Activated CD4-positive, alpha-beta T cell treated with anti-CD3 and anti-CD28 coated beads for 48 hours (primary cell): Measurements from ENCODE around the gene CFI.
"Not testable (repeated sequence)": the region's sequence is repeated elsewhere in the genome, so short reads cannot be mapped to it uniquely, and the experiment has no call there.

Experiments used
- DNase-seq: peaks from one replicate; pipeline ENCODE4 v3.0.0-alpha.2; 2020

CFI gene

DNA sequence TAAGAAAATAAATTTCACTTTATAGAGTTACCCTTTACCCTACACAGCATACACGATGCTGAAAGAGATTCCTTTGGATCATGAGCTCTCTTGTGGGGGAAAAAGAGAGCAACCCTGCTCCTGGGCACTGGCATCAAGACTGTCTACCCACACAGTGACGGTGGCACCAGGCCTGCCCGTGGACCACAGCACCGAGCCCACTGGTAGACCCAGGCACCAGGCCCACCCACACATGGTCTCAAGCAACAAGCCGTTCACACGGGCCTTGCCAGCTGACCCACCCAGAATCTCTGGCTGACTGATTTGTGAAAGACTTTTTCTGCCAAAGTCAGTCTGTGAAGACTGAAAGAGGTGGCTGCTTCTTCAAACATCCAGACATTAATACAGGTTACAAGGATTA lies 6.7 kb downstream of the CFI start:
- no peak for DNase-seq

DNA sequence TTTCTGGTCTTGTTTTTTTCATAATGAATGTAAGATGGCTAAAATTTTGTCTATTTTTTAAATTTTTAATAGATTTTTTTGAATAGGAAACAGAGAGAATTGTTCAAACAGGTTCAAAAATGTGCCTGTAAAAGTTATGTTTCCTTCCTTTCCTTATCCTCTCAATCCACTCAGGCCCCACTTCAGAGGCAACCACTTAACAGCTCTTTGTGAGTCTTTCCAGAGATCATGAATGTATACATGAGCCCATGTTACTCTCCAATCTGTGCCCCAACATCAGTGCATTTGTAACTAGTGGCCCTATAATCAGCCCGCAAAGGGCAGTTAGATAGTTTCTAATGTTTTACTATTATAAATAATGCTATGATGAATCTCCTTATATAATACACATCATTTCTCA lies 14.0 kb downstream of the CFI start:
- DNase-seq: no peak

GRCh38 chr4:109786846-109787245 lies 15.0 kb downstream of the CFI start:
- no peak for DNase-seq

- DNase-seq: not testable (repeated sequence)
Observed at GRCh38 chr4:109782092-109782491, 19.7 kb downstream of the CFI start.

DNA sequence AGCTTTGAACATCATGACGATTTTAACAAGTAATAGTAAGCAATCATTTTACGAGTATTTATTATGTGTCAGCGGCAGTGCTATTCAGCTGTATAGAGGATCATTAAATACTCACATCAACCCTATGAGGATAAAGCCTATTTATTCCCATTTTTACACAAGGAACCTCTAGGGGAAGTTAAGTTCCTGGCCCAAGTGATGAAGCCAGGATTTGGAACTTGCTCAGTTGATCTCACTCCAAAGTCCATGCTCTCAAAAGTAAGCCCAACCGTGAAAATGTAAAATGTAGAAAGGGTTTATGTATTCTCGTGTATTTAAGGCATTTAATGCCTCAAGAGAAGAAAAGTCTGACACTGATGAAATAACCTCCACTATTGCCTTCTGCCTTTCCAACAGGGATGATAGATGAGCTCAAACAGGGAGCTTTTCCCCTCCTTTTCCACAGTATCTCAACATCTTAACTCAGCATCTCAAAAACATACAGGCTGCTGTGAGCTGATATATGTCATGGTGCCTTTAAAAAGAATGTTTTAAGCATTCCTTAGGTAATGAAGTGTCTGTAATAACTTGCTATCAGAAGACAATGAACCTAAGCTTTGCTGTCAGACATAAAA lies 36.9 kb downstream of the CFI start:
- DNase-seq: no peak

DNA sequence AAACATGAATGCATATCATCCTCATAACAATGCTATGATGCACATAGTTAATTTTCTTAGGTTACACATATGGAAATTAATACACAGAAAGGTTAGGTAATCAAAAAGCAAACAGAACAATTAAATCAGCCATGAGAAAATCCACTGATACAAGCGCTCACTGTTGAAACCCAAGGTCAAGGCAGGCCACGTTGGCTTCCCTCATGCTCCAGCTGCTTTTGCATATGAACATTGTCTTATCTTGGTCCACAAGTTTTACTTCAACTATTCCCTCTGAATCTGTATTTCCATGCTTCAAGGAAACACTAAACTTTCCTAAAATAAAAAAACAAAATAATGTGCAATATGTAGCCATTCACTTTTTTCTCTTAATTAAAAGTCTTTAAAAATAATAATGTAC lies 37.4 kb downstream of the CFI start:
- no peak for DNase-seq

DNA sequence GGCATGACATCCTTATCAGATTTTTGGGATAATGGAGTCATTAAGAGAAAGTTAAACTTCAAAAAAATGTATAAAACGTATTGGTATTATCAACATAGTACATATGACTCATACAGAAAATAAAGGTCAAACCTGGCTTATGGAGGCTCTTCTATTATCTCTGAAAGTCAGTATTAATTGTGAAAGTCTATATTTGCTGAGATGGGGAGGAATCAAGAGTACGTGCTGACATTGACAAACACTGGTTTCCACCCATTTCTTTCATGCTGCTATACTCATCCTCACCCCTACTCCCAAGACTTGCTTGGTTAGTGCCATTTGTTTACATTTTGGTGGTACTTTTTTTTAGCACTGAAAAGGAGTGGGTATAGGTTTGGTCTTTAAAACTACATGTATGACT lies 41.1 kb downstream of the CFI start:
- no peak for DNase-seq

GRCh38 chr4:109755656-109756055 lies 46.1 kb downstream of the CFI start:
- DNase-seq: no peak

DNA sequence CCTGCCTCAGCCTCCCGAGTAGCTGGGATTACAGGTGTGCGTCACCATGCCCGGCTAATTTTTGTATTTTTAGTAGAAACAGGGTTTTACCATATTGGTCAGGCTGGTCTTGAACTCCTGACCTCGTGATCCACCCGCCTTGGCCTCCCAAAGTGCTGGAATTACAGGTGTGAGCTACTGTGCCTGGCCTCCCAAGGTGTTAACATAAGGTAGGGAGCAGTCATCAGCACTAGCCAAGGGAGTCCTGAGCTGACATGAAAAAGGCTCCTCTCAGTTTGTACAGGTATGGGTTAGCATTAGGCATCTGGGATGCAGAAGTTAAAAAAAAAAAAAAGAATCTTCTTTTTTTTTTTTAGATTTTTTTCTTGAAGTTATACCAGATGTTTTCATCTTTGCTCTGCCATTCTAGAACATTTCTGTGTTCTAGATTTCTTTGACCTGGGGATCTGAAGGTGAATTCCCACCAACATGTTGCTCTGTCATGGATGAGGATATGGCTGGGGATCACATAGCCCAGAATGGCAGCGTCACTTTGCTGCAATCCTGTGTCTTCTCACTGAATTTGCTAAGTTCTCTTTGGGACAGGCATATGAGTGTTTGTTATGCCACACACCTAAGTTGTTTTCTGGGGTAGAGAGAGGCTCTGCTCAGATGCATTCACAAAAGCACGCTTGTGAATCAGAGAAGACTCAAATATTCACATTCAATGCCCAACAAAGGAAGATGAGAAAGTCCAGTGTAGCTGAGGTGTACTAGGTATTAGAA lies 47.5 kb downstream of the CFI start:
- DNase-seq: no peak

GRCh38 chr4:109752525-109752924 lies 49.3 kb downstream of the CFI start:
- DNase-seq: no peak

DNA sequence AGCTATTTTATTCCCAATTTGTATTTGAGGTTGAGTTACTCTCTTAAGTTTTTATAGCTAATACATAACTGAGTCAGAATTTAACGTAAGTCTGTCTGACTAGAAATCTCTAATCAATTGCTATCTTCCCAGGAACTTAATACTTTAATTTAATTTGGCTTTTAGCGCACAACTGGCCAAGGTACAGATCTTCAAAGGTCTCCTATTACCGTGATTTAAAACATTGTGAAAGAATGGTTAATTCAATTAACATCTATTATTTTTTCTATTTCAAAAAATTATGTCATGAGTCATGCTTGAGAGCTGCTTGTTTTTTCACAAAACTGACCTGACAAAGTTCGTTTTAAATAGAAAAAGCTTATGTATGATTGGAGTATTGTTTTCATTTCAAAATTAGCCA lies 49.9 kb downstream of the CFI start:
- DNase-seq: no peak

DNA sequence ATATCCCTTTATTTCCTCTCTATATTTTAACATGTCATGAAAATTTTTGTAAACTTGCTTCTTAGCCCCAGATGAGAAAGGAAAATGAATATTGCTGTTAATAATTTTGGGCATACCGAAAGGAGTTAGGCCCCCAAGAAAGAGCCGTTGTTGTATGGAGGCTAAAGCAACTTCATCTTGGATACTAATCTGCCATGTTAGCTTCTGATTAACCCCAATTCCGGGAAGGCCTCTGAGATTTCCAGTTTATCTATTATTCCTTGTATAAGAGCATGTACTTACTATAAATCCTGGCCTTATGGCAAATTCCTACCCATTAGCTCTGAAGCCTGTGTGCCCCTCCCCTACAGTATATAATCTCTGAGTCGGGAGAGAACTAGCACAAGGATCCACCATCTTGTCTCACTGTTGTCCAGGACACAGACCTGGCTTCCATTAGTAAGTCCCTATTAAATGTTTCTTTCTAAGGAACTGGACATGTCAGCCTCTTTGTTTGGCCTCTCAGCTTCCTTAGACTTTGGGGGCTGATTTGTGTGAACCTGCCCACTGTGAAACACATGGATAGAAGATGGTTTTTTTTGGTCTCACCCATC lies 51.1 kb downstream of the CFI start:
- DNase-seq: no peak

DNA sequence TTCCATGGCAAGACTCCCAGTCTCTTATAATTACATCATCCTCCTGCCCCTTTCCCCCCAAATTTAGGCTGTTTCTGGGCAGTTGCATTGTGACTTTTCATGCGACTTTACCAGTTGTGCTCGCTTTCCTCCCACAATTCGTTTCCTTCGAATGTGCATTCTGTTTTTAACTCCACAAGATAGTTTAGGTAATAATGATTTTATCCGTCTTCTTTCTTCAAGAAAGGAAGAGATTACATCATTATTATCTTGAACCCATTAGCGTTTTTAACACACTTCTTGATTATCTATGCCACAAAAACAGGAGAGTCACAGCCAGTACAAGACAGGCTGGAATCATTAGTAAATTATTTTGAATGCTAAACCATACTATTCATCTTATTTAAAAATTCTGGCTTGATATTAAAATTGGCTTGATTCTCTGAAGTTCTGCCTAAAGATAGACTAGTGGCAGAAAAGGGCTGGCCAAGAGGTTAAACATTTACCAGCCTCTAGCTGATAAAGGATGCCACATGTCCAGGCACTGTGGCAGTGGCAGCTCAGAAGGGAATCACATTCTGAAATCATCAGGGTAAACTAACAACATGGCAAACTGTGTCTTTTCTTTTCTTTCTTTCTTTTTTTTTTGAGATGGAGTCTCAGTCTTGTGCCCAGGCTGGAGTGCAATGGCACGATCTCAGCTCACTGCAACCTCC lies 52.3 kb downstream of the CFI start:
- no peak for DNase-seq

DNA sequence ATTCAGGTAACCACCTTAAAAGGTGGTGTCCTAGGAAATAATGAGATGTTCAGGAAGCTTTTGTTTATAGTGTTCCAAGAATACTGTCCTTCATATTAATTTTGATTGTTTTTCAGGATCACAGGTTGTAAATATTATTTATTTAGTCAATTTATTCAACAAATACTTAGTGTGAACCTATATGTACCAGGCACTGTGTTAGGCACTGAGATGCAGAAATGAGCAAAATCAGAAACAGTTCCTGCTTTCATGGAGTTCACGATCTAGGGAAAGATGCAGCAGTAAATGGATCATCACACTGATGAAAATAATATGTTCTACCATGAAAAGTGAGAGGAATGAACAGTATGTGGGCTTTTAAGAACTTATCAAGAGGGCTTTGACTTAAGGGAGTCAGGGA lies 53.7 kb downstream of the CFI start:
- DNase-seq: no peak

DNA sequence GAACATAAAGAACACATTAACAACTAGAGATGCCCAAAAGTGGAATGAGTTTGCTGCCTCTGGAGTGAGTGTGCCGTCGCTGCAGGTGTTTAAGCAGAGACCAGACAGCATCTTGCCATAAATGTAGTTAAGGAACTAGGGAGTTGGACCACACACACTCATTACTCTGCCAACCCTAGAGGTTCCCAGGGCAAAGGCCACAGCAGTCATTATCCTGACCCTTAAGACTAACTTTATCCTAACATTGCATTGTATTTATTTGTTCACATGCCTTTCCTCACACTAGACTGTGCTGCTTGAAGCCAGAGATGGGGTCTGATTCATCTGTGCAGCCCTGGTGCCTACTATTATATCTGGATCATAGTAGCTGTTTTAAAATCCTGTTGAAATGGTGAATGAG lies 55.1 kb downstream of the CFI start:
- DNase-seq: no peak

- DNase-seq: no peak
Observed at GRCh38 chr4:109745830-109746229, 56.0 kb downstream of the CFI start.

GRCh38 chr4:109739547-109739946 lies 62.3 kb downstream of the CFI start:
- no peak for DNase-seq

- DNase-seq: no peak
Observed at GRCh38 chr4:109738104-109738872, 63.5 kb downstream of the CFI start.

DNA sequence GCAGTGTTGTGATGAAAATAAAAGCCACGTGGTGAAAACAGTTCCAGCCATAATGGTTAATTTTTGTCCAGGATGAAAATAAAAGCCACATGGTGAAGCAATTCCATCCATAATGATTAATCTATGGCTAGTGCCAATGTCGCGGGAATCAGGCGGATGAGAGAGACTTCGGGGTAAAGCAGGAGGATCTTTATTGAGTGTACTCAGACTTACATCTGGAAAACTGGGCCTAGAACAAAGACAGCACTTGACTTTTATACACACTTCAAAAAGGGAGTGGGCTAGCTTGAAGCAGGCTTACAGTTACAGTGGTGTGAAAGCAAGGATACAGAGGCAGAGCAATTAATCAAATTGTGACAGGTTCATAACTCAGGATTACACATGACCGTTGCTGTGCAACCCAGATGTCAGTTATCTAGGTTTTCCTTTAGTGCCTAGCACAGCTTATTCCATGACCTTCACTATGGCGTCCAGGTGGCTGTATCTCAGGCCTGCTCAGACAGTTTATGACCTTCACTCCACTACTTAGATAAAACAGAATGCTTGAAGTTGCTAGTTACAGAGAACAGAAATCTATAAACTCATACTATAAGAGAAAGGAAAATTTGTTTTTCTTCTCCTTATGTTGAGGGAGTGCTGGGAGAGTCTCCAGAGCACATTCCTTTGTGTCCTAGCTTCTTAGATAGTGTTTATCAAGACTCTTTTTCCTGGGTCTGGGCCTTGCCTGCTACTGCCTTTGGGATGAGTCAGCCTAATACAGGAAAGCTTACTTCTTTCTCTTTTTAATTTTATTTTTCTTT lies 66.0 kb downstream of the CFI start:
- DNase-seq: no peak

DNA sequence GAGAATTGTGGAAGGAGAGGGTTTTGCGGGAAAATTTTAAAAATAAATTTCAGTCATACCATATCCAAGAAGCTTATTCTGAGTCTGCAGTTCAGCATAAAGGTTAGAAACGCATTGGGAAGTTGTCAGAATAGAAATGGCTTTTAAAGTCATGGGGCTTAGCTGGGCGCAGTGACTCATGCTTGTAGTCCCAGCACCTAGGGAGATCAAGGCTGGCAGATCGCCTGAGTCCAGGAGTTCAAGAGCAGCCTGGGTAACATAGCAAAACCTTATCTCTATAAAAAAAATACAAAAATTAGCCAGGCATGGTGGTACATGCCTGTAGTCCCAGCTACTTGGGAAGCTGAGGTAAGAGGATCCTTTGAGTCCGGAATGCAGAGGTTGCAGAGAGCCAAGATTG lies 68.1 kb downstream of the CFI start:
- DNase-seq: no peak

GRCh38 chr4:109730619-109731545 lies 70.9 kb downstream of the CFI start:
- no peak for DNase-seq
